ENCODE results near the gene GRID1. TPM values are rescaled to one million over a fixed set of nuclear protein-coding genes. Genes with fewer than 3 reads are reported as not detected.

The GRID1 gene
- total RNA-seq, 1 experiment from 2014 or later = not detected

- no peak for DNase-seq
- no peaks in the 10 kb centered on the region for H3K36me3 Mint-ChIP-seq (ENCODE audit: insufficient read depth, unreplicated experiment)
- TF ChIP-seq, protein P1, sequence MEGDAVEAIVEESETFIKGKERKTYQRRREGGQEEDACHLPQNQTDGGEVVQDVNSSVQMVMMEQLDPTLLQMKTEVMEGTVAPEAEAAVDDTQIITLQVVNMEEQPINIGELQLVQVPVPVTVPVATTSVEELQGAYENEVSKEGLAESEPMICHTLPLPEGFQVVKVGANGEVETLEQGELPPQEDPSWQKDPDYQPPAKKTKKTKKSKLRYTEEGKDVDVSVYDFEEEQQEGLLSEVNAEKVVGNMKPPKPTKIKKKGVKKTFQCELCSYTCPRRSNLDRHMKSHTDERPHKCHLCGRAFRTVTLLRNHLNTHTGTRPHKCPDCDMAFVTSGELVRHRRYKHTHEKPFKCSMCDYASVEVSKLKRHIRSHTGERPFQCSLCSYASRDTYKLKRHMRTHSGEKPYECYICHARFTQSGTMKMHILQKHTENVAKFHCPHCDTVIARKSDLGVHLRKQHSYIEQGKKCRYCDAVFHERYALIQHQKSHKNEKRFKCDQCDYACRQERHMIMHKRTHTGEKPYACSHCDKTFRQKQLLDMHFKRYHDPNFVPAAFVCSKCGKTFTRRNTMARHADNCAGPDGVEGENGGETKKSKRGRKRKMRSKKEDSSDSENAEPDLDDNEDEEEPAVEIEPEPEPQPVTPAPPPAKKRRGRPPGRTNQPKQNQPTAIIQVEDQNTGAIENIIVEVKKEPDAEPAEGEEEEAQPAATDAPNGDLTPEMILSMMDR (IDR thresholded peaks at IDR 0.05; ENCODE audit: unreplicated experiment) = no peak
- H3K27me3 Mint-ChIP-seq (ENCODE audit: unreplicated experiment) = no peaks in the 10 kb centered on the region
- H3K4me1 Mint-ChIP-seq (ENCODE audit: low read depth, unreplicated experiment) = peaks cover 14% of the 10 kb centered on the region
- H3K27ac Mint-ChIP-seq (ENCODE audit: unreplicated experiment) = no peak overlapping the region
- no peaks in the 10 kb centered on the region for H3K9me3 Mint-ChIP-seq (ENCODE audit: low read depth, unreplicated experiment)
- intact Hi-C loops (cut with micrococcal nuclease; ENCODE audit: unreplicated experiment) = no loop called here
- BruUV-seq (replicated peaks) = no TSS peak
- CTCF ChIA-PET = no interaction called here
- H3K4me3 Mint-ChIP-seq (ENCODE audit: low read depth, unreplicated experiment) = no peak overlapping the region
Measured at GRCh38 chr10:86340991-86341260, 25.7 kb downstream of the GRID1 start.

- DNase-seq = no peak
- H3K4me1 Mint-ChIP-seq (ENCODE audit: low read depth, unreplicated experiment) = peaks cover 8% of the 10 kb centered on the region
- no peak overlapping the region for H3K27ac Mint-ChIP-seq (ENCODE audit: unreplicated experiment)
- BruUV-seq (replicated peaks) = no TSS peak
- TF ChIP-seq, protein P1 (IDR thresholded peaks at IDR 0.05; ENCODE audit: unreplicated experiment) = no peak
- no peaks in the 10 kb centered on the region for H3K36me3 Mint-ChIP-seq (ENCODE audit: insufficient read depth, unreplicated experiment)
- CTCF ChIA-PET = no interaction called here
- H3K27me3 Mint-ChIP-seq (ENCODE audit: unreplicated experiment) = no peaks in the 10 kb centered on the region
- no peak overlapping the region for H3K4me3 Mint-ChIP-seq (ENCODE audit: low read depth, unreplicated experiment)
- no peaks in the 10 kb centered on the region for H3K9me3 Mint-ChIP-seq (ENCODE audit: low read depth, unreplicated experiment)
- intact Hi-C loops (cut with micrococcal nuclease; ENCODE audit: unreplicated experiment) = no loop called here
Measured at GRCh38 chr10:86340176-86340990, 26.2 kb downstream of the GRID1 start.

DNA sequence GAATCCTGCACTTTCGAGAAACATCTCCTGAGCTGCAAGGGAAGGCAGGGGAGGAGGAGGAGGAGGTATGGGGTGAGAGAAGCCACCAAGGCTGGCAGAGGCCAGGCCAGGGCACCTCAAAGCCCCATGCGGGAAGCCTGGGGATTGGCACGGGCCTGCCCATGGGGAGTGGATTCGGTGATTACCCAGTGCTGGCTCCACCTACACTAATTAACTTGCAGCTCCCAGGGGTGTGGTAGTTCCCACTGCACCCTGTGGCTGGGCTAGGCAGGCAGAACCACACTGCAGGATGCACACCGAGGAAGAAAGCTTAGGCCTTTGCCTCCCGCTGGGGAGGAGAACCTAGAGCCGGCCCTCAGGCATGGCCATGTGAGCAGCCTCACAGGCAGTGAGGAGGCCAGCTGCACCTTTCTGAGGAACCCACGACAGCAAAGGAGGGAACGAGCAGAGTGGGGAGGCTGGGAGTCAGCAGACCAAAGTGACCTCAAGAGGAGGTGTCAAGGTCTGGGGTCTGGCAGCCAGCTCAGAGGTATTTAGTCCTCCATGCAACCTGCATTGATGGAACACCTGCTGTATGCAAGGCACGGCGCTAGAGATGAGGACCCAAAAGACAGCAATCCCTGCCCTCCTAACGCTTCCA, 27.2 kb downstream of the GRID1 start:
- BruUV-seq (replicated peaks) = no TSS peak
- Mint-ChIP-seq H3K27ac (ENCODE audit: unreplicated experiment) (no peak overlapping the region), H3K27me3 (ENCODE audit: unreplicated experiment) (no peaks in the 10 kb centered on the region), H3K36me3 (ENCODE audit: insufficient read depth, unreplicated experiment) (no peaks in the 10 kb centered on the region), H3K4me1 (ENCODE audit: low read depth, unreplicated experiment) (no peaks in the 10 kb centered on the region), H3K9me3 (ENCODE audit: low read depth, unreplicated experiment) (no peaks in the 10 kb centered on the region), H3K4me3 (ENCODE audit: low read depth, unreplicated experiment) (no peak overlapping the region)
- TF ChIP-seq, protein P1 (IDR thresholded peaks at IDR 0.05; ENCODE audit: unreplicated experiment) = no peak
- intact Hi-C loops (cut with micrococcal nuclease; ENCODE audit: unreplicated experiment) = no loop called here
- CTCF ChIA-PET = no interaction called here
- DNase-seq = no peak

- Mint-ChIP-seq H3K36me3 (ENCODE audit: insufficient read depth, unreplicated experiment) (no peaks in the 10 kb centered on the region), H3K4me1 (ENCODE audit: low read depth, unreplicated experiment) (no peaks in the 10 kb centered on the region), H3K9me3 (ENCODE audit: low read depth, unreplicated experiment) (no peaks in the 10 kb centered on the region), H3K27me3 (ENCODE audit: unreplicated experiment) (peaks cover 22% of the 10 kb centered on the region), H3K27ac (ENCODE audit: unreplicated experiment) (no peak overlapping the region), H3K4me3 (ENCODE audit: low read depth, unreplicated experiment) (no peak overlapping the region)
- intact Hi-C loops (cut with micrococcal nuclease; ENCODE audit: unreplicated experiment) = no loop called here
- no TSS peak for BruUV-seq (replicated peaks)
- DNase-seq = no peak
- TF ChIP-seq, protein P1 (IDR thresholded peaks at IDR 0.05; ENCODE audit: unreplicated experiment) = no peak
- CTCF ChIA-PET = no interaction called here
Measured at GRCh38 chr10:86337121-86337601, 29.4 kb downstream of the GRID1 start.
